ENCODE measurements around the gene PMS2.

DNA sequence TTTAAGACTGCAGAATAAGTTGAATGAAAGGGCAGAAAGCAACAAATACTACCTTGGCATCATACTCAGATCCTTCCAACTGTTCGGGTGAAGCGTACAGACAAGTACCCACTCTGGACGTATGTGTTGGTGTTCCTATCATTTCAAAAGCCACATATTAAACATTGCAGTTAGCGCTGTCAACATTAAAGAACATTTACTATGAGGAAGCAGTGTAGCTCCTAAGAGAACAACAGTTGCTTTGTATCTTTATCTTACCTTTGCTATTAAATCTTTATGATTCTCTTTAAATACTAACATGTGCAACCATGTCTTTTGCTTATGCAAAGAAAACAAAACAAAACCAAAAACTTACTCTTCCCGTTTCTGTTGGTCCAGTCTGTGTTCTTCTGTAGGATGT is 19.7 kb upstream of the PMS2 start:
- TF ChIP-seq, protein P1, sequence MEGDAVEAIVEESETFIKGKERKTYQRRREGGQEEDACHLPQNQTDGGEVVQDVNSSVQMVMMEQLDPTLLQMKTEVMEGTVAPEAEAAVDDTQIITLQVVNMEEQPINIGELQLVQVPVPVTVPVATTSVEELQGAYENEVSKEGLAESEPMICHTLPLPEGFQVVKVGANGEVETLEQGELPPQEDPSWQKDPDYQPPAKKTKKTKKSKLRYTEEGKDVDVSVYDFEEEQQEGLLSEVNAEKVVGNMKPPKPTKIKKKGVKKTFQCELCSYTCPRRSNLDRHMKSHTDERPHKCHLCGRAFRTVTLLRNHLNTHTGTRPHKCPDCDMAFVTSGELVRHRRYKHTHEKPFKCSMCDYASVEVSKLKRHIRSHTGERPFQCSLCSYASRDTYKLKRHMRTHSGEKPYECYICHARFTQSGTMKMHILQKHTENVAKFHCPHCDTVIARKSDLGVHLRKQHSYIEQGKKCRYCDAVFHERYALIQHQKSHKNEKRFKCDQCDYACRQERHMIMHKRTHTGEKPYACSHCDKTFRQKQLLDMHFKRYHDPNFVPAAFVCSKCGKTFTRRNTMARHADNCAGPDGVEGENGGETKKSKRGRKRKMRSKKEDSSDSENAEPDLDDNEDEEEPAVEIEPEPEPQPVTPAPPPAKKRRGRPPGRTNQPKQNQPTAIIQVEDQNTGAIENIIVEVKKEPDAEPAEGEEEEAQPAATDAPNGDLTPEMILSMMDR (conservative IDR thresholded peaks at IDR 0.05 in 1 of 2, IDR thresholded peaks at IDR 0.05 in 1 of 2; ENCODE audit: extremely low read depth in 1 of 2, insufficient read depth in 1 of 2, low read depth in 1 of 2, low read length in 2 of 2): no peak
- no peak for TF ChIP-seq EZH2 (IDR thresholded peaks at IDR 0.05; ENCODE audit: borderline replicate concordance, low read length)
